ENCODE measurements around the gene CDH26.
A peak's percentile ranks its signal among the peaks of the same experiment; 100 is the strongest.
"Not testable (repeated sequence)": the region's sequence is repeated elsewhere in the genome, so short reads cannot be mapped to it uniquely, and the experiment has no call there.

Gene CDH26

GRCh38 chr20:59942245-59942644, 16.0 kb upstream of the CDH26 start:
- DNase-seq, result no peak

- DNase-seq, result no peak
Measured at GRCh38 chr20:59944726-59945125, 13.5 kb upstream of the CDH26 start.

GRCh38 chr20:59945175-59945574, 13.0 kb upstream of the CDH26 start:
- DNase-seq, result no peak

- DNase-seq, result no peak
Measured at GRCh38 chr20:59945731-59946130, 12.5 kb upstream of the CDH26 start.

GRCh38 chr20:59947376-59947775, 10.8 kb upstream of the CDH26 start:
- no peak for DNase-seq

- DNase-seq, result no peak
Measured at GRCh38 chr20:59948212-59948611, 10.0 kb upstream of the CDH26 start.

GRCh38 chr20:59948828-59949720, 9.1 kb upstream of the CDH26 start:
- DNase-seq, result peak; percentile 48

- no peak for DNase-seq
Measured at GRCh38 chr20:59949911-59950310, 8.3 kb upstream of the CDH26 start.

- no peak for DNase-seq
Measured at GRCh38 chr20:59954718-59955117, 3.5 kb upstream of the CDH26 start.

- no peak for DNase-seq
Measured at GRCh38 chr20:59955131-59955796, 3.0 kb upstream of the CDH26 start.

- DNase-seq, result not testable (repeated sequence)
Measured at GRCh38 chr20:59957568-59957967, 655 bp upstream of the CDH26 start.

GRCh38 chr20:59958626-59959025, 403 bp downstream of the CDH26 start:
- DNase-seq, result no peak

- DNase-seq, result no peak
Measured at GRCh38 chr20:59961423-59961822, 3.2 kb downstream of the CDH26 start.

- no peak for DNase-seq
Measured at GRCh38 chr20:59962155-59962554, 3.9 kb downstream of the CDH26 start.

GRCh38 chr20:59966428-59966827, 8.2 kb downstream of the CDH26 start:
- no peak for DNase-seq

GRCh38 chr20:59971428-59971827, 13.2 kb downstream of the CDH26 start:
- DNase-seq, result no peak

- no peak for DNase-seq
Measured at GRCh38 chr20:59972037-59972801, 14.0 kb downstream of the CDH26 start.

GRCh38 chr20:59976156-59976782, 18.0 kb downstream of the CDH26 start:
- no peak for DNase-seq

- DNase-seq, result no peak
Measured at GRCh38 chr20:59977086-59977485, 18.9 kb downstream of the CDH26 start.

- no peak for DNase-seq
Measured at GRCh38 chr20:59983076-59983475, 24.9 kb downstream of the CDH26 start.

GRCh38 chr20:59984541-59984940, 26.3 kb downstream of the CDH26 start:
- peak; percentile 80 for DNase-seq

- DNase-seq, result peak; percentile 16
Measured at GRCh38 chr20:59985164-59985563, 26.9 kb downstream of the CDH26 start.

GRCh38 chr20:59985864-59986263, 27.6 kb downstream of the CDH26 start:
- no peak for DNase-seq

Data from KG1 (cell line).